ENCODE measurements around the gene MBNL2. TPM values are rescaled to one million over a fixed set of nuclear protein-coding genes. Genes with fewer than 3 reads are reported as not detected.

Gene MBNL2
- total RNA-seq, 4 donors from 2014 or later: 113 to 129 (median 118) TPM

GRCh38 chr13:97282705-97283104, 60.6 kb downstream of the MBNL2 start:
- no peak for ATAC-seq
- Histone ChIP-seq H3K36me3 (no peaks in the 10 kb centered on the region), H3K27me3 (no peaks in the 10 kb centered on the region), H3K4me1 (peaks cover 41 to 100% (median 47%) of the 10 kb centered on the region in 3 donors), H3K27ac (peak overlapping the region in 3 of 4 donors; percentile 36 to 76 (median 48)), H3K9me3 (no peaks in the 10 kb centered on the region), H3K4me3 (no peak overlapping the region)
- WGBS, 2 donors (ENCODE audit: low coverage in 1 of 2): 57 to 74% methylated on average over 4 of the region's 4 CpGs
- no peak for TF ChIP-seq EP300 (IDR thresholded peaks at IDR 0.05)
- no peak for TF ChIP-seq POLR2AphosphoS5 (IDR thresholded peaks at IDR 0.05)
- no peak for TF ChIP-seq CTCF (IDR thresholded peaks at IDR 0.05)
- TF ChIP-seq POLR2A (IDR thresholded peaks at IDR 0.05): no peak

GRCh38 chr13:97283888-97284287, 61.8 kb downstream of the MBNL2 start:
- TF ChIP-seq POLR2A (IDR thresholded peaks at IDR 0.05) (no peak), CTCF (IDR thresholded peaks at IDR 0.05) (no peak), EP300 (IDR thresholded peaks at IDR 0.05) (no peak), POLR2AphosphoS5 (IDR thresholded peaks at IDR 0.05) (no peak)
- H3K27ac ChIP-seq: peak overlapping the region; percentile 3 to 76 (median 52)
- H3K9me3 ChIP-seq: no peaks in the 10 kb centered on the region
- H3K4me3 ChIP-seq: no peak overlapping the region
- 100% methylated on average over 2 of the region's 2 CpGs; no CpG with 5 or more reads in 1 of the 2 donors for WGBS, 2 donors (ENCODE audit: low coverage in 1 of 2)
- H3K4me1 ChIP-seq: peaks cover 42 to 100% (median 46%) of the 10 kb centered on the region in 3 donors
- no peaks in the 10 kb centered on the region for H3K36me3 ChIP-seq
- no peaks in the 10 kb centered on the region for H3K27me3 ChIP-seq
- no peak for ATAC-seq

DNA sequence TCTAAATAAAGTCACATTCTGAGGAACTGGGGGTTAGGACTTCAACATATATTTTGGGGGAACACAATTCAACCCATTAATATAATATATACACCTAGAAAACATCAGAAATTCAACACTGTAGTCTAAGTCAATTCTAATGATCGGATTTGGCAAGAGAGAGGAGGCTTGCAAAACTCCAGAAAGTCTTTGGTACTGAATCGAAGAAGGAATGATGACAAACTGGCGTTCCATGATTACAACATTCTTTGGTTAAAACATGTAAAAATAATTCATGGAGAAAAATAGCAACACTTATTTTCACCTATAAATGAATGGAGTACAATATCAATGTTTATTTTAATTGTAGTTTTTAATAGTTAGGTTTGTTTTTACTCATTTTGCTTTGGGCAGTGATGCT, 62.4 kb downstream of the MBNL2 start:
- TF ChIP-seq POLR2A (IDR thresholded peaks at IDR 0.05) (no peak), EP300 (IDR thresholded peaks at IDR 0.05) (no peak), CTCF (IDR thresholded peaks at IDR 0.05) (no peak), POLR2AphosphoS5 (IDR thresholded peaks at IDR 0.05) (no peak)
- Histone ChIP-seq H3K27me3 (no peaks in the 10 kb centered on the region), H3K9me3 (no peaks in the 10 kb centered on the region), H3K4me3 (no peak overlapping the region), H3K27ac (peak overlapping the region in 2 of 4 donors; percentile 62 to 76), H3K36me3 (no peaks in the 10 kb centered on the region), H3K4me1 (peaks cover 40 to 100% (median 48%) of the 10 kb centered on the region in 3 donors)
- whole genome bisulfite sequencing, 2 donors (ENCODE audit: low coverage in 1 of 2): 64 to 67% methylated on average over 3 of the region's 3 CpGs
- no peak for ATAC-seq

DNA sequence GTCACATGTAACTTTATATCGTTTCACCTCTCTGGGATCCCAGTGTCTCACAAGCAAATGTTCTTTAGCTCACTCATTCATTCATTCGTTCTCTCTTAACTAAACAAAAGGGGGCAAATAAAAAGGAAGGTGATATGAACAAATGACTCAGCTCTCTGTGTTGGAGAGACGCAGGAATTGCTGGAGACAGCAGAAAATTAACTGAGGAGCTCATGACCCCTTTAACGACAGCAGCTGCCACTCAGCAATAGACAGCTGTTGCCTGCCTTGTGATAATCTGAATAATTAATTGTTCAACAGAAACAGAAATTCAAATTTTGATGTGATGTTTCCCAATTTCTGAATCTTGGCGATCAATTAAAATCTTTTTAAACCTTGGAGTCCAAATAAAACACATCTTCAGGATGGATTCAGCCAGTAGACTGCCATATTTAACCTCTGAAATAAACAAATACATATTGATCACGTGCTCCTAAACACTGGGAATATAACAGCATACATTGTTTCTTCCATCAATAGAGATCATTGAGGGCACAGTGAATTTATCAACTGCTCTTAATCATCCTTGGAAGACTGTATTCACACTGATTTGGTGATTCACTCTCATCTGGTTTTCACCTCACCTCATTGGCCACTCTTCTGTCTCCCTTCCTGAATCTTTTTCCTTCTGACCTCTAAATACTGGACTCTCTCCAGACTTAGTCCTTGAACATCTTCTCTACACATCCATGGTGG, 63.3 kb downstream of the MBNL2 start:
- no peak for ATAC-seq
- H3K4me3 ChIP-seq: no peak overlapping the region
- H3K27me3 ChIP-seq: no peaks in the 10 kb centered on the region
- TF ChIP-seq POLR2AphosphoS5 (IDR thresholded peaks at IDR 0.05) (no peak), POLR2A (IDR thresholded peaks at IDR 0.05) (no peak), EP300 (IDR thresholded peaks at IDR 0.05) (no peak), CTCF (IDR thresholded peaks at IDR 0.05) (no peak)
- H3K36me3 ChIP-seq: no peaks in the 10 kb centered on the region
- 54 to 79% methylated on average over 4 to 5 of the region's 6 CpGs for WGBS, 2 donors (ENCODE audit: low coverage in 1 of 2)
- H3K4me1 ChIP-seq: peaks cover 32 to 99% (median 48%) of the 10 kb centered on the region in 3 donors
- H3K9me3 ChIP-seq: no peaks in the 10 kb centered on the region
- peak overlapping the region in 2 of 4 donors; percentile 62 to 76 for H3K27ac ChIP-seq
